HUDEP-2 (cell line): ENCODE measurements around the gene NBPF3.
"Not testable (repeated sequence)": the region's sequence is repeated elsewhere in the genome, so short reads cannot be mapped to it uniquely, and the experiment has no call there.

Experiments
- DNase-seq, 76 experiments: peaks; one replicate each; lab custom pipeline; 2025; ENCODE audit not compliant: unreplicated experiment in 76 of 76; lab: John Stamatoyannopoulos, UW

Gene NBPF3

DNA sequence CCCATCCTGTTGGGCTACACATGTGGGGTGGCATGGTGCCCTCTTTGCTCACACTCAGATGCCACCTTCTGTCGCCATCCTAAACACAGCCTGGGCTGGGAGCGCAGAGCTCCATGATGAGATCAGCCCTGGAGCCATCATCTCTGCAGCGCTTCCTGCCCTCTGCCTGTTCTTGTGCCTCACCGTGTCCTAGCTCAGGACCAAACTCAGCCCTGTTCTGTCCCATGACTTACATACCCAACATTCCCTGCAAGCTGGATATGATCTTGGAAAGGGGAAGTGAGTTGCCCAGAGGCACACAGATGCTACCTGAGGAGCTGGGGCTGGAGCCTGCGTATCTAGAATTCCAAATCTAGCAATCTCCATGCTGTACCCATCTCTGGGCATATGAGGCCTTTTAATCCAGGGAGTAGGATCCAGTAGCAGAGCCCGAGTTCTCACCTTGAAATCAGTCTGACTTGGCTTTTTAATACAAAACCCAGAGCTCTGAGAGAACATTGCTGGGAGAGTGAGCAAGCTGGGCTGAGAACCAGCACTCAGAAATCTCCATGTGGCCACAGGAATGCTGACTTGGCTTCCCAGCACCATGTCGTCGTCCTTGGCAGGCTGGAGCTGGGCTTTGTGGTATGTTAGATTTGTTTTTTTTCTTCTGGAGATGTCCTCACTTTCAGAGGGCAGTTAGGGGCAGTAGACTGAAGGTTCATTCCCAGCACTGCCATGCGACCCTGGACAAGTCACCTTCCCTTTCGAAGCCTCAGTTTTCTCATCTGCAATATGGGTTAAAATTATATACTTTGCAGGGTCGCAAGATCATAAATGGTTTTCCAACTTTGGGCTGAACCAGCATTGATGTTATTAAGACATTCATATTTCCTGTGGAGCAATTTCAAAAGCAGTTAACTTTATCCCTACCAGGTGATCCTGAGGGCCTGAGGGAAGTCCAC, 71.9 kb downstream of the NBPF3 start:
- no peak for DNase-seq

- no peak for DNase-seq
Measured at GRCh38 chr1:21514245-21514644, 74.3 kb downstream of the NBPF3 start.

DNA sequence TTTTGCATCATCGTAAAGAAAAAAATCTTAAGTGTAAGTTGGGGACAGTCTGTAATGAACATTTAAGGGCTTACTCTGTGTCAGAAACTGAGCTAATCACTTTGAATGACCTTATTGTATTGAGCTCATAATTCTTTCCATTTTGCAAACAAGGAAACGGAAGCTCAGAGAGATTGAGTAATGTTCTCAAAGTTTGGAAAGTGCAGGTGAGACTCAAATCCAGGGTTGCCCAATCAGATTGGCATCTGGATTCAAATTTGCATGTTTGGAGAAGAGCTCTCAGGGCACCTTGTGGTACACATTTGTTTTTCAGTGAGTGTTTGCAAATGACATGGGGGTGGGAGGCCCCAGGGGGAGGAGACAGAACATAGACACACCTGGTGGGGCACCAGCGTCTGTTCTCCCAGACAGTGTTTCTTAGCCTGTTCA, 77.2 kb downstream of the NBPF3 start:
- no peak for DNase-seq

GRCh38 chr1:21517660-21518480, 77.9 kb downstream of the NBPF3 start:
- DNase-seq = no peak

DNA sequence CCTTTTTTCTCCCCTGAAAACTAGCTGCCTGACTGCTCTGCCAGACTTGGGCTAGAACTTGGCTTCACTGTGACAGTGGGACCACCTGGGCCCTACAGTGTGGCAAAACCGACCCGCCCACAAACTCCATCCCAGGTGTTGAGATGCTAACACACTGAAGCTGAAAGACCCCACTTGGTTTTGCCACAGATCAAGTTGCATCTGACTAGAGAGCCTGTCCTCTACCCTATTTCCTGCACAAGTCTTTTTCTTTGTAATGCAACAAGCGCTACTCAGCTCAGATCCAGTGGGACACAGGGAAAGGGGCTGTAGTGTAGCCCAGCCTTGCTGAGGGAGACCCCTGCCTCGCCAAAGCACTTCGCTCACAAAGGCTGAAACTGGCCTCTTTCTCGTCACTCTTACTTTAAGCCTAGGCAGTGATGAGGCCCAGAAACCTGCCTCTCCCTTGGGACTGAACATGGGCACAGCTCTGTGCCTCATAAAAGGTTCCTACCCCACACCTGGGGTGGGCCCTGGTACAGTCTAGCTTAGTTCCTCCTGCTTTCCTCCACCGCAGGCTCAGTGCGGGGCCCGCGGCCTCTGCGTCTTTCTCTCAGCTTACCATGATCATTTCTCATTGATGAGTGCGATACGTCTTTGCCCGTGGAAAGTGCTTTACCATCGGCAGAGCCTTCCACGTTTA, 79.0 kb downstream of the NBPF3 start:
- DNase-seq = no peak

- not testable (repeated sequence) for DNase-seq
Measured at GRCh38 chr1:21519486-21520070, 79.6 kb downstream of the NBPF3 start.

GRCh38 chr1:21520899-21521716, 81.2 kb downstream of the NBPF3 start:
- DNase-seq = no peak

- DNase-seq = no peak
Measured at GRCh38 chr1:21521717-21522060, 81.8 kb downstream of the NBPF3 start.

DNA sequence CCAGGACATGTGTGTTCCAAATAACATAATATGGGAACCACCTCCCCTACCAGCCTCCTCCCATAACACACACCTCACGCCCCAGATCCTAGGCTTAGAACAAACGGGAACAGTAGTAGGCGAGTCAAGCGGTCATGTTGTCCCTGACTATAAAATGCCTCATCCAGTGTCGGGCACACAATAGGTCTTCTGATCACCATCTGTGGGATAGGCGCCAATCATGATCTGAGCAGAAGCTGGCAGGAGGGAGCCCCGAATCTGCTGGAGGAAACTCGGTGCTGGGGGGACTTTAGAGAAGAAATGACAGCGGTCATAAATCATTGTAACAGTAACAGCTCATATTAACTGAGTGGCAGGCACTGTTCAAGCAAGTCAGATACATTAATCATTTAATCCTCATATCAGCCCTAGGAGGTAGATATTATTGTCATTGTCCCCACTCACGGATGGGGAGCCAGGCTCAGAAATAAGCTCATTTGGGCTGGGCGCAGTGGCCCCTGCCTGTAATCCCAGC, 82.6 kb downstream of the NBPF3 start:
- no peak for DNase-seq

DNA sequence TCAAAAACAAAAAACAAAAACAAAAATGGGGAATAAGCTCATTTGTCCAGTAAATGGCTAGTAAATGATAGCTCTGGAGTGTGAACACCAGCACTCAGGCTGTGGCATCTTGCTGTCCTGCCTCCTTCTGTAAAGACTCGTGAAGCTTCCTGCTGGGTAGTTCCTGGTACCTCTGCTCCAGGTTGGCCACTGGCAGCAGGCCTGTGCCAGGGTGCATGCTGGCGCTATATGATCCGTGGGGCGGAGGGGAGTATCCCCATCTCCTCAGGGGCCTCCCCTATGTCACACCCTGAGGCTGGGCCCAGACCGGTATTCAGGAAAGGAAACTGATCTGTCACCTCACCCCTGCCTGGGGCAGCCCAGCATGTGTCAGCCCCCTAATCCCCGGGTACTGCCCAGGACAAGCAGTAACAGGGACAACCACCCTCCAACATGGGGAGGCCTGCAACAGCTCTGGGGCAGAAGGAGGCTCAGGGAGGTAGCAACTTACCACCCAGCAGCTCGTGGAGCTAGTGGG, 83.4 kb downstream of the NBPF3 start:
- no peak for DNase-seq

GRCh38 chr1:21524220-21524619, 84.3 kb downstream of the NBPF3 start:
- DNase-seq = no peak

DNA sequence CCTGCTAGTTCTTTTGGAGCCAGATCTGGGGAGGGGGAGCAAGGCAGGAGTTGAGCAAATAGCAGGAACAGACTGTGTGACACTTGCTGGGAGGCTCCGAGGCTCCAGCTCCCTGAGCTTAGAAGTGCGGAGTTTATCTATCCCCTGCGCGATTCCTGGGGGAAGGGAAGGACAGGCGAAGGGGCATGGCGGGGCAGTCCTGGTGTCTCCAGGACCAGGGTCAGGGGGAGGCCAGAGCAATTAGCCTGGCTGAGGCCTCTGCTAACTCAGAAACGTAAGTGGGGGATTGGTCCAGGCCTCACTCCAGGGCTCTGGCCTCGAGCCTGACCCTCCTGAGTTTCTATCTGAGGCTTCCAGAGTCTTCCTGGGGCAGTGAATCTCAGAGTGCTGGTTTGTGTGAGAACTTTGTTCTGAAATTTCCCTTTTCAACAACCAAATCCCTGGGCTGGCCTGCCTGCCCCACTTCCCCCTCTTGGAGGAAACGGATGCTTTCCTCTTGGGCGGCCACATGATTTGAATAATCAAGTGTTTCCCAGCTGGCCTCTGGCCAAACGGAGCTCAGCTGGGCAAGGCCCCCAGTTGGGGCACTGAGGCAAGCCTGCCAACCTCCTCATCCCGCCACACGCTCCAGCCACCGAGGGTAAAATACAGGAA, 84.9 kb downstream of the NBPF3 start:
- no peak for DNase-seq

- DNase-seq = no peak
Measured at GRCh38 chr1:21525340-21525717, 85.4 kb downstream of the NBPF3 start.

- DNase-seq = no peak
Measured at GRCh38 chr1:21526441-21526840, 86.5 kb downstream of the NBPF3 start.

GRCh38 chr1:21530368-21531016, 90.6 kb downstream of the NBPF3 start:
- no peak for DNase-seq

DNA sequence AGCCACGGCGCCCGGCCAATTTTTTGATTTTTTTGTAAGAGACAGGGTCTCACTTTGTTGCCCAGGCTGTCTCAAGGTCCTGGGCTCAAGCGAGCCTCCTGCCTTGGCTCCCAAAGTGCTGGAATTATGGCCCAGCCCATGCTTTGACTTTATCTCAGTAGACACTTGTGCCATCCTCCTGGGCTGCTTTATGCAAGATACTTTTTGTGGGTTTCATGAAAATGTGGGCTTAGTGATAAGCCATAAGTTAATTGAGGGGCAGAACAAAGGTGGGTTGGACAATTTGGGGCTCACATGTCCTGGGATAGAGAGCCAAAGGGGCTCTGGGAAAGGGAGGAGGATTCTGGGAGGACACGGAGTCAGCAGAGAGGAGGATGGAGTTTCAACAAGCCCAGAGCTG, 91.3 kb downstream of the NBPF3 start:
- peak in 70 of 76 experiments; percentile 13 to 90 (median 62) for DNase-seq

DNA sequence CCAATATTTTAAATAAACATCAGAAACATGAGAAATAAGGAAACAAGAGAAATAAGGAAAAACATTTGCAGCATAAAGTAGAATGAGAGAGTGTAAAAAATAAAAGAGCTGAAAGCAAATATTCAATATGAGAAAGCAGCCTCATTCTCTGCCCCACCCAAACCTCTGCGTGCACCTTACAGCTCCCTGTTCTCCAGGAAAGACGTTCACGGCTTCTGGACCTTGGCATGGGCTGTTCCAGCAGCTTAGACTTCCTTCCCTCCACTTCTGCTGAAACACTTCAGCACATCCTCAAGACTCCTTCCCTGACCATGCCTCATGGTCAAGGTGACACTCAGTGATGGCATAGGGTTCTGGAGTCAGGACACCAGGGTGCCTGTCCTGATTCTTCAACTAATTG, 92.6 kb downstream of the NBPF3 start:
- no peak for DNase-seq

- no peak for DNase-seq
Measured at GRCh38 chr1:21532992-21533534, 93.1 kb downstream of the NBPF3 start.
